ENCODE results near the gene RAB31.

The RAB31 gene

DNA sequence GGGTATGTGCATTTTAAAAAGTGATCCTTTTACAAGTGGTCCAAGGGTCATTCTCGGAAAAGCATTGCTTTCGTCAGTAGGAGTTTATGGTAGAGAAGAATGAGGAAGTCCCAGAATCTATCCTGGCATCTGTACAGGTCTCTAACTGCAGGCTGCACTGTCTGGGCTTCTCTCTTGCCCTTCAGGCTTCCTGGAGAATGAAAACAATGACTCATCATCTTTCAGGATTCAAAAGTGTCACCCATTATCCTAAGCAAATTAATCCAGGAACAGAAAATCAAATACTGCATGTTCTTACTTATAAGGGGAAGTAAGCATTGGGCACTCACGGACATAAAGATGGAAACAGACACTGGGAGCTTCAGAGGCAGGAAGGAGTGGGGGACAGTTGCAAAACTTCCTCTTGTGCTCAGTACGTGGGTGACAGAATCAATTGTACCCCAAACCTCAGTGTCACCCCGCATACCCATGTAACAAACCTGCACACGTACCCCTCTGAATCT lies 117.5 kb downstream of the RAB31 start (continued):
- TF ChIP-seq MZF1 (tag by site-specific recombination; IDR thresholded peaks at IDR 0.05; ENCODE audit: borderline replicate concordance) (no peak), ZSCAN23 (tag by site-specific recombination; IDR thresholded peaks at IDR 0.05) (no peak)

DNA sequence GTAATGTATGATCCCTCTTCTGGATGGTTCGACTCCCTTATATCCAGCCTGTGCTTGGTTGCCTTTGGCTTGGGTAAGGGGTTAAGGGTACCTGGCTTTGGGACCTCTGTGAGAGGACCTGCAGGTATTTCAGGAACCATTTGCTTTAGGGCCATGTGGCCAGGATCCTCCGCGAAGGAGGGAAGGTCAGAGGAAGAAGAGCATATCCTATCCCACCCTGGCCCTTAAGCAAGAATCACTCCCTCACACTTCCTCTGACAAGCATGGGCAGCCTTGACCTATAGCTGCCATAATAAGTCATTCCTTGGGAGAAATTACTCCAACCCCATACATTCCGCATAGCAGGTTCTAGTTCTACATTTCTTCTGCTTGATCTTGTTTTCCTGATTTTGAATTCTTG lies 118.6 kb downstream of the RAB31 start:
- POLR2A ChIA-PET: no interaction called here
- TF ChIP-seq ZNF354C (tag by site-specific recombination; IDR thresholded peaks at IDR 0.05; ENCODE audit: borderline replicate concordance, low read depth) (no peak), ZNF19 (tag by site-specific recombination; IDR thresholded peaks at IDR 0.05; ENCODE audit: low read depth) (no peak), ZNF830 (tag by site-specific recombination; IDR thresholded peaks at IDR 0.05; ENCODE audit: low read depth) (no peak), KLF9 (tag by site-specific recombination; IDR thresholded peaks at IDR 0.05; ENCODE audit: low read depth) (no peak), ZNF433 (tag by site-specific recombination; IDR thresholded peaks at IDR 0.05; ENCODE audit: low read depth) (no peak), GLI4 (tag by site-specific recombination; IDR thresholded peaks at IDR 0.05) (no peak), HOXC10 (CRISPR knock-in tag; IDR thresholded peaks at IDR 0.05) (no peak), ZNF221 (tag by site-specific recombination; IDR thresholded peaks at IDR 0.05; ENCODE audit: borderline replicate concordance) (no peak), ZEB2 (tag by site-specific recombination; IDR thresholded peaks at IDR 0.05) (no peak), IKZF3 (tag by site-specific recombination; IDR thresholded peaks at IDR 0.05) (no peak), ZNF843 (tag by site-specific recombination; IDR thresholded peaks at IDR 0.05) (no peak), ZNF155 (tag by site-specific recombination; IDR thresholded peaks at IDR 0.05) (no peak), ZNF114 (tag by site-specific recombination; IDR thresholded peaks at IDR 0.05) (no peak), TSHZ1 (tag by site-specific recombination; IDR thresholded peaks at IDR 0.05; ENCODE audit: borderline replicate concordance) (no peak)
- TF ChIP-seq, protein P1, sequence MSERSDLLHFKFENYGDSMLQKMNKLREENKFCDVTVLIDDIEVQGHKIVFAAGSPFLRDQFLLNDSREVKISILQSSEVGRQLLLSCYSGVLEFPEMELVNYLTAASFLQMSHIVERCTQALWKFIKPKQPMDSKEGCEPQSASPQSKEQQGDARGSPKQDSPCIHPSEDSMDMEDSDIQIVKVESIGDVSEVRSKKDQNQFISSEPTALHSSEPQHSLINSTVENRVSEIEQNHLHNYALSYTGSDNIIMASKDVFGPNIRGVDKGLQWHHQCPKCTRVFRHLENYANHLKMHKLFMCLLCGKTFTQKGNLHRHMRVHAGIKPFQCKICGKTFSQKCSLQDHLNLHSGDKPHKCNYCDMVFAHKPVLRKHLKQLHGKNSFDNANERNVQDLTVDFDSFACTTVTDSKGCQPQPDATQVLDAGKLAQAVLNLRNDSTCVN (tag by site-specific recombination; optimal IDR thresholded peaks at IDR 0.05): no peak
- TF ChIP-seq, protein P2, sequence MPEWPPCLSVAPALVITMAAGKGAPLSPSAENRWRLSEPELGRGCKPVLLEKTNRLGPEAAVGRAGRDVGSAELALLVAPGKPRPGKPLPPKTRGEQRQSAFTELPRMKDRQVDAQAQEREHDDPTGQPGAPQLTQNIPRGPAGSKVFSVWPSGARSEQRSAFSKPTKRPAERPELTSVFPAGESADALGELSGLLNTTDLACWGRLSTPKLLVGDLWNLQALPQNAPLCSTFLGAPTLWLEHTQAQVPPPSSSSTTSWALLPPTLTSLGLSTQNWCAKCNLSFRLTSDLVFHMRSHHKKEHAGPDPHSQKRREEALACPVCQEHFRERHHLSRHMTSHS (tag by site-specific recombination; IDR thresholded peaks at IDR 0.05): no peak

More for the DNA sequence above, 118.6 kb downstream of the RAB31 start:
- Histone ChIP-seq H3K4me3 (ENCODE audit: low read depth, low read length) (no peak overlapping the region), H3K36me3 (ENCODE audit: control insufficient read depth in 2 of 2, insufficient read depth in 1 of 2, low read length in 2 of 2) (no peaks in the 10 kb centered on the region), H3K9me3 (ENCODE audit: control insufficient read depth, insufficient read depth, low read depth, low read length) (no peaks in the 10 kb centered on the region), H3K4me1 (ENCODE audit: control insufficient read depth, insufficient read depth, low read length) (peaks cover 2% of the 10 kb centered on the region; the same call in 1 of the 2 replicates), H3K27ac (ENCODE audit: extremely low read depth, low read depth, low read length) (no peak overlapping the region)
- CTCF ChIA-PET: interaction anchor here (1.0 to 1.3 kb wide), 2 partner anchors 9 to 56 kb away, joined by 3 to 4 read pairs; no protein-coding TSS in a partner anchor
